GM23248 (cell line): ENCODE results near the gene ARSJ.

Source experiments
- EZH2 ChIP-seq: fragments of 200-600 bp; sonication (generic); IDR thresholded peaks from 2 replicates; pipeline ENCODE4 v1.6.1; 2018; ENCODE audit warnings: antibody characterized with exemption, mild to moderate bottlenecking; ENCODE audit not compliant: insufficient read depth, poor library complexity, severe bottlenecking
- EZH2phosphoT487 ChIP-seq: fragments of 200-600 bp; sonication (generic); IDR thresholded peaks from 2 replicates; pipeline ENCODE4 v1.6.1; 2018; ENCODE audit warnings: antibody characterized with exemption, moderate library complexity, mild to moderate bottlenecking, low read depth; ENCODE audit not compliant: insufficient read depth

DNA sequence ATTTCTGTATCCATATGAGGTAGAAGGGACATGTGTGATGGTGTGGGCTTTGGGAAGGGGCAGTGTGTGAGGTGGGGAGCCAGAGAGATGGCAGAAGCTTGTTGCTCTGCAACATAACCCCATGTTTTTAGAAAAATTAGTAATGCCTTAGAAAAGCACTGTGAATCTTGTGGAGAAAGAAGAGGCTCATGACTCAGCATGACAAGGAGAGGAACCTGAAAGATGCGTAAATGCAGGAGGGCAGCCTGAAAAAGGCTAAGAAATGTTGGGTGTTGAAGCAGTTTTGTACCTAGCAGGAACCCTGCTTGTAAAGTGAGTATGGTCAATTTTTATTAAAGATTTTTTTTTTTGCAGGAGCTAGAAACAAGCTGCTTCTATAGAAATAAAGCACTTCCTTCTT is 59.8 kb downstream of the ARSJ start:
- no peak for TF ChIP-seq EZH2
- no peak for TF ChIP-seq EZH2phosphoT487
